ENCODE results near the gene EFCAB11. TPM values are rescaled to one million over a fixed set of nuclear protein-coding genes. Genes with fewer than 3 reads are reported as not detected.

EFCAB11 gene
- total and polyA plus RNA-seq, 2 of the 4 experiments (the other 2 are of a cell fraction), result 2.2 to 5.3 TPM

DNA sequence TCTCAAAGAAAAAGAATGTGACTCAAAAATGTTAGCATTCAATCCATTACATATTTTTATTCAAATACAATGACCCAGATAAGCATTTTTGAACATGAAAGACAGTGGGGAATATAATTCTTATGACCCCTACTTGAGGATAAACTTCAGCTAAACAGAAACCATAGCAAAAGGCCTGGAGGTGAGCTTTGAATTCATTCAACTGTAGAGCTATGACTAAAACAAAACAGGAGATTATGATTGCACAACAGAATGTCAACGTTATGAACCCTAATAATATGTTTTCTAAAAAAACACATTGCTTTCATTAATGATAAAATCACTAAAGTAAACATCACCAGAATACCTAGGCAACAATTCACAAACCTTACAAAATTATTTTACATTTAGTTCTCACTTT, 27.8 kb downstream of the EFCAB11 start:
- no peak overlapping the region for H2AK9ac ChIP-seq (replicated peaks; ENCODE audit: low read depth, low read length, poor library complexity)
- dilution Hi-C loops (cut with HindIII; ENCODE audit: low sequenced_read_pairs, unreplicated experiment), result no loop called here
- no peak overlapping the region for H2BK120ac ChIP-seq (ENCODE audit: low read depth, low read length)
- H4K91ac ChIP-seq (ENCODE audit: insufficient read depth, low read depth, low read length), result no peak overlapping the region
- no peak overlapping the region for H3K14ac ChIP-seq (replicated peaks; ENCODE audit: low read depth, low read length)
- no peaks in the 10 kb centered on the region for H3K27me3 ChIP-seq (ENCODE audit: control insufficient read depth, insufficient read depth, low read length)
- H3K9me1 ChIP-seq (ENCODE audit: insufficient read depth, low read length), result peaks cover 8% of the 10 kb centered on the region; the same call in 1 of the 2 replicates
- no peak overlapping the region for H3K27ac ChIP-seq (ENCODE audit: insufficient read depth, low read length)
- H2AK5ac ChIP-seq (ENCODE audit: low read depth, low read length), result no peak overlapping the region
- peaks cover 1% of the 10 kb centered on the region; the same call in 1 of the 2 replicates for H3K36me3 ChIP-seq (ENCODE audit: control insufficient read depth, insufficient read depth, low read length)
- no peaks in the 10 kb centered on the region for H4K20me1 ChIP-seq (ENCODE audit: insufficient read depth, low read length)
- TF ChIP-seq NFE2L2 (IDR thresholded peaks at IDR 0.05; ENCODE audit: low read depth, low read length), result no peak
- TF ChIP-seq SMC3 (IDR thresholded peaks at IDR 0.05; ENCODE audit: low read depth, low read length), result no peak
- TF ChIP-seq CEBPB (IDR thresholded peaks at IDR 0.05; ENCODE audit: low read depth, low read length), result peak; percentile 93
- in situ Hi-C loops (cut with MboI; ENCODE audit: low sequenced_read_pairs), result loop anchor here (25.0 kb wide), 1 partner anchor 1264 kb away; no protein-coding TSS in a partner anchor
- H3K18ac ChIP-seq (ENCODE audit: low read depth, low read length), result no peak overlapping the region
- no peak overlapping the region for H3K4me3 ChIP-seq (ENCODE audit: insufficient read depth, low read depth, low read length)
- ATAC-seq (ENCODE audit: low read depth) (no peak), DNase-seq (peak; percentile 47)
- POLR2A ChIA-PET (ENCODE audit: unreplicated experiment), result no interaction called here
- WGBS, 2 experiments (ENCODE audit: extremely low coverage in 2 of 2, insufficient read length in 1 of 2), result no CpG with 5 or more reads among the region's 1 CpG
- BruUV-seq (replicated peaks), result no TSS peak
- H4K8ac ChIP-seq (ENCODE audit: low read depth in 2 of 2, low read length in 2 of 2), result no peak overlapping the region
- H2BK20ac ChIP-seq (ENCODE audit: low read depth, low read length), result no peak overlapping the region
- H2BK15ac ChIP-seq (ENCODE audit: low read depth, low read length), result no peak overlapping the region
- no peak overlapping the region for H3K56ac ChIP-seq (ENCODE audit: extremely low read depth, insufficient read depth, low read length)
- intact Hi-C loops (cut with micrococcal nuclease), result no loop called here
- H3K4me2 ChIP-seq (ENCODE audit: low read depth, low read length), result no peak overlapping the region
- no peak overlapping the region for H4K5ac ChIP-seq (ENCODE audit: low read depth, low read length)
- H3K9ac ChIP-seq (ENCODE audit: low read depth, low read length), result no peak overlapping the region
- H3K23ac ChIP-seq (ENCODE audit: low read depth, low read length), result no peak overlapping the region
- peak overlapping the region; percentile 2 for H2BK5ac ChIP-seq (ENCODE audit: low read depth, low read length, poor library complexity, severe bottlenecking)
- CTCF ChIA-PET, result interaction anchor here (1.2 to 1.4 kb wide), 2 partner anchors 10 to 13 kb away, joined by 5 to 8 read pairs; no protein-coding TSS in a partner anchor
- H2AFZ ChIP-seq (replicated peaks; ENCODE audit: low read length, poor library complexity), result no peak overlapping the region
- peaks cover 4% of the 10 kb centered on the region for H3K4me1 ChIP-seq (ENCODE audit: control insufficient read depth, insufficient read depth, low read length)
- H3K79me1 ChIP-seq (ENCODE audit: low read depth in 1 of 2, low read length in 2 of 2), result no peaks in the 10 kb centered on the region
- no peak overlapping the region for H3K4ac ChIP-seq (ENCODE audit: low read depth, low read length)
- H3K9me3 ChIP-seq (ENCODE audit: control insufficient read depth, insufficient read depth, low read length), result no peaks in the 10 kb centered on the region
